Lower lobe of right lung (tissue), 2 donors: ENCODE results near the gene ADCK1. TPM values are rescaled to one million over a fixed set of nuclear protein-coding genes. Genes with fewer than 3 reads are reported as not detected.

Experiments used
- ATAC-seq, 2 donors: fragments of 200-7000 bp; cut with Tn5 transposase; one replicate each; pipeline ENCODE4 v1.9.1; 2020 to 2022; ENCODE audit warnings: mild to moderate bottlenecking in 2 of 2, moderate library complexity in 2 of 2
- DNase-seq: peaks from one replicate; pipeline ENCODE4 v3.0.0-alpha.2; 2020
- H3K27ac ChIP-seq: fragments of 200-600 bp; one replicate; pipeline ENCODE4 v1.8.0; 2022
- H3K27me3 ChIP-seq: fragments of 200-600 bp; one replicate; pipeline ENCODE4 v1.8.0; 2022; ENCODE audit warnings: low read depth
- H3K36me3 ChIP-seq: fragments of 200-600 bp; one replicate; pipeline ENCODE4 v1.8.0; 2022; ENCODE audit warnings: mild to moderate bottlenecking
- H3K4me1 ChIP-seq: fragments of 200-600 bp; one replicate; pipeline ENCODE4 v1.8.0; 2022
- H3K4me3 ChIP-seq: fragments of 200-600 bp; one replicate; pipeline ENCODE4 v1.8.0; 2022; ENCODE audit warnings: mild to moderate bottlenecking
- H3K9me3 ChIP-seq: fragments of 200-600 bp; one replicate; pipeline ENCODE4 v1.8.0; 2022
- intact Hi-C: fragments of 100-400 bp; cut with DNase I; formaldehyde crosslinking; loops from one replicate; pipeline ENCODE4 v1.11.0; 2022
- total RNA-seq: library from RNA; stranded (reverse); fragmentation: NEBNext Ultra II Directional; extraction: Animal tissue kit (Norgen Biotek cat#: 25700); gene quantifications from one replicate; pipeline ENCODE4 v1.2.1, GENCODE V29; 2021
- TF ChIP-seq, protein P1 (sequence below): fragments of 200-600 bp; IDR thresholded peaks from one replicate; pipeline ENCODE4 v1.8.0; 2022; ENCODE audit warnings: antibody characterized with exemption, mild to moderate bottlenecking
- donor health status: DM: no; HTN: yes; CAD: no; lungs with severe emphysema.

The ADCK1 gene
- total RNA-seq, 1 donor from 2014 or later = 7.4 TPM

DNA sequence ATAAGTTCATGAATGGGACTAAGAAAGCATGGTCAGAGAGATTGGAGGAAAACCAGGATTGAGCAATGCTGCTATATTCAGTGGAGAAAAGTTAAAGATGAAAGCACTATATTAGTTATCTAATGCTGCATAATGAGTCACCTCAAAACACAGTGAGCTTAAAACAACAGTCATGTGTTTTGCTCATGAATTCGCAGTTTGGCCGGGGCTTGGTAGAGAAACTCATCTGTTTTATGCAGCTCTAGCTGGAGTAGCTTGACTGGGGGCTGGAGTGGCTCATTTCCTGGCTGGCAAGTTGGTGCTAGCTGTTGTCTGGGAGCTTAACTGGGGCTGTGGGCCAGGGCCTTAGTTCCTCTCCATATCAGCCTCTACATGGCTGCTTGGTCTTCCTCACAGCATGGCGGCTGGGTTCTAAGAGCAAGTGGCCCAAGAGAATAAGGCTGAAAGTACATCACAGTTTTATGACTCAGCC, 90.1 kb downstream of the ADCK1 start:
- H3K9me3 ChIP-seq = no peaks in the 10 kb centered on the region
- TF ChIP-seq, protein P1, sequence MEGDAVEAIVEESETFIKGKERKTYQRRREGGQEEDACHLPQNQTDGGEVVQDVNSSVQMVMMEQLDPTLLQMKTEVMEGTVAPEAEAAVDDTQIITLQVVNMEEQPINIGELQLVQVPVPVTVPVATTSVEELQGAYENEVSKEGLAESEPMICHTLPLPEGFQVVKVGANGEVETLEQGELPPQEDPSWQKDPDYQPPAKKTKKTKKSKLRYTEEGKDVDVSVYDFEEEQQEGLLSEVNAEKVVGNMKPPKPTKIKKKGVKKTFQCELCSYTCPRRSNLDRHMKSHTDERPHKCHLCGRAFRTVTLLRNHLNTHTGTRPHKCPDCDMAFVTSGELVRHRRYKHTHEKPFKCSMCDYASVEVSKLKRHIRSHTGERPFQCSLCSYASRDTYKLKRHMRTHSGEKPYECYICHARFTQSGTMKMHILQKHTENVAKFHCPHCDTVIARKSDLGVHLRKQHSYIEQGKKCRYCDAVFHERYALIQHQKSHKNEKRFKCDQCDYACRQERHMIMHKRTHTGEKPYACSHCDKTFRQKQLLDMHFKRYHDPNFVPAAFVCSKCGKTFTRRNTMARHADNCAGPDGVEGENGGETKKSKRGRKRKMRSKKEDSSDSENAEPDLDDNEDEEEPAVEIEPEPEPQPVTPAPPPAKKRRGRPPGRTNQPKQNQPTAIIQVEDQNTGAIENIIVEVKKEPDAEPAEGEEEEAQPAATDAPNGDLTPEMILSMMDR = no peak
- no peak overlapping the region for H3K4me3 ChIP-seq

DNA sequence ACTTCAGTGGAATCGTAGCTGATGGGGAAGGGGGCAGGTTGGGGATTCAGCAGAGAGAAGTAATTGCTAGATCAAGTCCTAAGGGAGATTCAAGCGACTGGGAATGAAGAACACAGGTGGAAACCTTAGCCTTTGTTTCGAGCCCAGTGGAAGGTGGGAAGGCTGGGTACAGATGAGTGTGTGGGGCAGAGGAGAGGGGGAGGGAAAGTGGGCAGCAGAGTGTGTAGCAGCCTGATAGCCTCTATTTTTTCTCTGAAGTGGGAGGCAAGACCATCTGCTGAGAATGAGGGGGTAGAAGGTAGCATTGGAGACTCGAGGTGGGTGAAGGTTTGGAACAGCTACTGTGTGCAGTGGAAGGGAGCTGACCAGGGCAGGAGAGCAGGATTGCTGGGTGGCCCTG, 91.0 kb downstream of the ADCK1 start:
- Histone ChIP-seq H3K4me1 (no peaks in the 10 kb centered on the region), H3K9me3 (no peaks in the 10 kb centered on the region), H3K4me3 (no peak overlapping the region), H3K36me3 (peaks cover 5% of the 10 kb centered on the region), H3K27me3 (no peaks in the 10 kb centered on the region), H3K27ac (no peak overlapping the region)
- TF ChIP-seq, protein P1 = no peak
- no peak for DNase-seq
- intact Hi-C loops = no loop called here
- ATAC-seq = no peak

More for the DNA sequence above, 90.1 kb downstream of the ADCK1 start:
- DNase-seq (no peak), ATAC-seq (no peak)
- intact Hi-C loops = no loop called here
- no peak overlapping the region for H3K27ac ChIP-seq
- H3K27me3 ChIP-seq = no peaks in the 10 kb centered on the region
- H3K4me1 ChIP-seq = no peaks in the 10 kb centered on the region
- peaks cover 5% of the 10 kb centered on the region for H3K36me3 ChIP-seq

DNA sequence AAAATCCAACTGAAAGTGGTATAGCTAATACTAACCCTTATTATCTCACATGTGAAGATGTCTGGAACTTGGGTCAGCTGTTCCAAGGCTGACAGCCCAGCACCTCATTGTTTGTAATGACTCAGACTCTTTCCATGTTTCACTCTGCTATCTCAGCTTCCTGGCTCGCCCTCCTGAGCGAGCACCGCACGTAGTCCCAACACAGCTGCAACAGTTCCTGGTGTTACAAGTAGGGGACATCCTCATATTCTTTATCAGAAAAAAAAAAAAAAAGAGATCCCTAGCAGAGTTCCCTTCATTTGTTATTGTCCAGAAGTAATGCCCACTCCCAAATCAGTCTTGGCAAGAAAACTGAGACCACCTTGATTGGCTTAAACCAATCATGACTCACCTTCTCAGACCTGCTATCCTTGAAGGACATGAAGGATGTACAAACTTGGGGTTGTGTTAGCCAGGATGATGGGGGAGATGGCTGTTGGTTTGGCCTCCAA, 92.5 kb downstream of the ADCK1 start:
- no peak overlapping the region for H3K27ac ChIP-seq
- ATAC-seq (no peak), DNase-seq (no peak)
- H3K36me3 ChIP-seq = no peaks in the 10 kb centered on the region
- no peaks in the 10 kb centered on the region for H3K9me3 ChIP-seq
- no peak overlapping the region for H3K4me3 ChIP-seq
- intact Hi-C loops = no loop called here
- no peaks in the 10 kb centered on the region for H3K27me3 ChIP-seq
- H3K4me1 ChIP-seq = no peaks in the 10 kb centered on the region
- TF ChIP-seq, protein P1 = no peak

DNA sequence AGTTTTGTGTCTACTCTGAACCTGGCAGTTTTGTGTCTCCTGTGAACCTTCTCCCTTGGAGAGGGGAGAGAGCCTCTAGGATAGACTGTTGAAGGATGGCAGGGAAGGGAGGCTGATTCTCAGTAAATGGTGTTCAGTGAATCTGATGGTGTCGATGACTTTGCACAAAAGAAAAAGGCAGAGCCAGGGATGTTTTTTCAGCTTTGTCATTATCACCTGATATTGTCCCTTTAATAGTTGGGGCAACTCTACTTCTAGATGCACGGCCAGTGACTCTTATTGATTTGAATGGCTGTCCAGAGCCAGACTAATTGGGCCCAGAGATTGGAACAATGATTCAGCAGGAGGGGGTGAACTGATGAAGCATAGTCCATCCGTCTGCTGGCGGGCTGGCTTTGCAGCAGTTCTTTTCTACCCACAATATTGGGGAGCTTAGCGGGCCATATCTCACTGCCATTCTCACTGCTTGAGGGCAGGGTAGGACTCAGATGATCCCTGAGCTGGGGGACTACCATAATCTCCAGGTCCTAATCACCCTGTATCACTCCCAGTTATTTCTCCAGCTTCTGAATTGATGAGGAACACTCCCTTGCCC, 93.1 kb downstream of the ADCK1 start:
- intact Hi-C loops = no loop called here
- Histone ChIP-seq H3K27ac (no peak overlapping the region), H3K4me1 (no peaks in the 10 kb centered on the region), H3K36me3 (no peaks in the 10 kb centered on the region), H3K4me3 (no peak overlapping the region), H3K9me3 (no peaks in the 10 kb centered on the region), H3K27me3 (no peaks in the 10 kb centered on the region)
- TF ChIP-seq, protein P1 = no peak
- DNase-seq = no peak
- no peak for ATAC-seq

DNA sequence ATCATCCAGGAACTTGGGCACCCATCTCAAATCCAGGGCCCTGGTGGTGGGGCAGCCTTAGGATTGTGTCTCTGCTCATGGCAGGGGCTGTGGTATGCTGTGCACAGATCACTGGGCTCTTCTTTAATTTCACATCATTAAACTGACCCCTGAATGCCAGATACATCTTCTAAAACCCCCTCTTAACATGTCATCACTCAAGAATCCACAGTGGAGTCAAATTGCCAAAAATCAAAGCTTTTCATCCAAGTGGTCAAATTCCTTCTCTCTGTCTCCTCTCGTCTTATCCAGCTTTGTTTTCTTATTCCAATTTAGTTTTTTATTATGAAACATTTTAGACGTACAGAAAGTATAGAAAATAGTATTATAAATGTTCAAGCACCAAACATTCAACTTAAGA, 97.5 kb downstream of the ADCK1 start:
- intact Hi-C loops = no loop called here
- no peaks in the 10 kb centered on the region for H3K27me3 ChIP-seq
- no peaks in the 10 kb centered on the region for H3K4me1 ChIP-seq
- TF ChIP-seq, protein P1 = no peak
- no peaks in the 10 kb centered on the region for H3K9me3 ChIP-seq
- H3K36me3 ChIP-seq = no peaks in the 10 kb centered on the region
- no peak overlapping the region for H3K27ac ChIP-seq
- no peak overlapping the region for H3K4me3 ChIP-seq
- ATAC-seq (no peak), DNase-seq (no peak)
